Stimulated activated CD4-positive, alpha-beta T cell treated with anti-CD3 and anti-CD28 coated beads, Interleukin-4, amount 100 ng/mL, for 48 hours (primary cell): Measurements from ENCODE around the gene STK24.

Source experiments
- DNase-seq, 2 donors: peaks; one replicate each; pipeline ENCODE4 v3.0.0-alpha.2; 2020; ENCODE audit warnings: low read depth in 2 of 2

The STK24 gene

DNA sequence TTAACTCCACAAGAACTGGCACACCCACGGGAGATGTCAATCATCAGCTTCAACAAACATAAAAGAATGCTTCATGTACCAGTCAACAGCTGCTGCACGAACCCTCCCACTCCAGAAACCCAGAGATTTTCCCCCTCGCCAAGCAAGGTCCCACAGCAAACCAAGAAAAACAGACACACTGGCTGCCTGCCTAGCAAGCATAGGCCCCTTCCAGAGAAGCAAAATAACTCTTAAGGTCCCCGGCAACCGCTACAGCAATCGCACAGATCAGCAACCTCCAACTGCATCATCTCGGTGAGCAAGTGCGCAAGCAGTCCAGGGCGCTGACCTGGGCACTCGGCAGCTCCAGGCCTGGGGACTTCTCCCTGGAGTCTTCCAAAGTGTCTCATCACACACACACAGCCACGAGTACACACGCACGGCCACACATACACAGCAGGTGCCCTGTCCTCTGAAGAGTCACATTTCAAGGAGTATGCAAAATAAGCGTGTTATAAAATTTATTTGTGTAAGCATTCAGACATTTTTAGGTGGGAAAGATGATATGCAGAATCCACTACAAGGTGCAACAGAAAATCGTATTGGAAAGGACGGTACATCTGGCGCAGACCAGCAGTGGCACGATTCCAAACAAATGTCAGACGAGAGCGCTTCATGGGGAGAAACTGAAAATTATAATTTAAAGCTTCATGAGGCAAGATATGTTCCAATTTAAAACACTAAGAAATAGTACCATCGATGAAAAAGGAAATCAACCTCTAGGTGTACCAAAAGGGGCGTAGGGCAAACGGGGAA, 125.0 kb downstream of the STK24 start:
- no peak for DNase-seq

DNA sequence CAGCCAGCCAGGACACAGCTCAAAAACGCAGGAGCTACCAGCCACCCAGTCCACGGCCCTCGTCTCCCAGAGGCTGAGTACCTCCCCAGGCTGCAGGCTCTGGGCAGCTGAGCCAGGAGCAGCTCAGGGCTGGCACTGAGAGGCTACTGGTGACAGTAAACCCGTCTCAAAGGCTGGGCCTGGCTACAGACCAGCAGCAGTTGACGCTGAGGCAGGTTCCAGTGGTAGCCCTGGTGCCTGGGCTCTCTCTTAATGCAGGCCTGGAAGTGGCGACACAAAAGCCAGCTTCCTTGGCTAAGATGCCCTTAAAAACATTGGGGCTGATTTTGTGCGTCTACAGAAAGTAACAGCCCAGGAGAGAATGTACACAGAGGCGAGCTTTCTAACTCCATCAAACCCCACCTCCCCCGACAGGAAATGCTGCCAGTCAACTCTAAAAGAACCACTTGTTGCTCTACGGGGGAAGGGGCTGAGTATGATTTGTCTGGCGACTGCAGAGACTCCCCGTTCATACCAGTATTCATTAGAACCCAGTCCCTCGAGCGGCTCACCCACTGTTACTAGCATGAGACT, 126.3 kb downstream of the STK24 start:
- DNase-seq = no peak

DNA sequence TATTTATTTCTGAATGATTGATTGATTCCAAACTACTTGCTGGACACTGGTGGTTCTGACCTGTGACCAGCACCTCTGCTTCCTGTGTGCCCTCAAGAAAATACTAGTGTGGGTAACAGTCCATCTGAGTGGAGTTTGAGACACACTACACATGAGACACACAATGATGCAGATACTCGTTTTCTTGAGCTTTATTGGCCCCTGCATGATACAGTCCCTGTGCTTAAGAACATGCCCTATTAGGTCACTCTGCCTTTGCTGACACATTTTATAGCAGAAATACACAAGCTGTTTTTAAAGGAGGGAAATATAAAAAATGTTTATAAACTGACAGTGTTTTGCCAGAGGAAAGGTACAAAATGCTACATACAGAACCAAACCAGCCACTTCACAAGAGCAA, 126.9 kb downstream of the STK24 start:
- no peak for DNase-seq

DNA sequence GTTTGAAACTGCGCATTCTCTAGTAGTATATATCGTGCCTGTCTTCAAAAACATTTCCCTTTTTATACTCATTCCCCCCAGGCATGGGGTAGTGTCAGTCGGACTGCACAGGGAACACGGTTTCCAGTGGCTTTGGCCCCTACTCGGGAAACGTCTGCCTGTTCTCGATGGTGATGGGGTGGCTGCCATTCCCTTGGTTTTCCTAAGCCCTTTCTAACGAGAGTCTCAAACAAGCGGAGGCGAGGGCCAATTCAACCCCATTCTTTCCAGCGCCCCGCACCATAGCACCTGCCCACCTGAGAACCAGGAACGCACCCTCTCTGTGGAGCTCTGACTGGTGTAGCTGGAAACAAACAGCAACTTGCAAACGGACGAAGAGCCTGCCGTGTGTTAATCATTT, 127.6 kb downstream of the STK24 start:
- DNase-seq = no peak

DNA sequence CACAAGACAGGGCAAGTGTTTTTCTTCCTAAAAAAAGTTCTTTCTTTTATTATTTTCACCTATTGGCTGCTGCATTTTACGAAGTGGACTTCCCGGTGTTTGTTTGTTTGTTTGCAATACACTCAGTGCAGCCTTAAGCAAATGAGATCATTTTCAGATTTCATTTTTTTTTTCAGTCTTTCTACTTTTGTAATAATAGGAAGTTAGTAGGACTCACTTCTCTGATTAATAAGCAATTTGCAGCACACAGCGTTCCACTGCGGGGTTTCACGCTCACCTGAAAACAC, 128.3 kb downstream of the STK24 start:
- no peak for DNase-seq

DNA sequence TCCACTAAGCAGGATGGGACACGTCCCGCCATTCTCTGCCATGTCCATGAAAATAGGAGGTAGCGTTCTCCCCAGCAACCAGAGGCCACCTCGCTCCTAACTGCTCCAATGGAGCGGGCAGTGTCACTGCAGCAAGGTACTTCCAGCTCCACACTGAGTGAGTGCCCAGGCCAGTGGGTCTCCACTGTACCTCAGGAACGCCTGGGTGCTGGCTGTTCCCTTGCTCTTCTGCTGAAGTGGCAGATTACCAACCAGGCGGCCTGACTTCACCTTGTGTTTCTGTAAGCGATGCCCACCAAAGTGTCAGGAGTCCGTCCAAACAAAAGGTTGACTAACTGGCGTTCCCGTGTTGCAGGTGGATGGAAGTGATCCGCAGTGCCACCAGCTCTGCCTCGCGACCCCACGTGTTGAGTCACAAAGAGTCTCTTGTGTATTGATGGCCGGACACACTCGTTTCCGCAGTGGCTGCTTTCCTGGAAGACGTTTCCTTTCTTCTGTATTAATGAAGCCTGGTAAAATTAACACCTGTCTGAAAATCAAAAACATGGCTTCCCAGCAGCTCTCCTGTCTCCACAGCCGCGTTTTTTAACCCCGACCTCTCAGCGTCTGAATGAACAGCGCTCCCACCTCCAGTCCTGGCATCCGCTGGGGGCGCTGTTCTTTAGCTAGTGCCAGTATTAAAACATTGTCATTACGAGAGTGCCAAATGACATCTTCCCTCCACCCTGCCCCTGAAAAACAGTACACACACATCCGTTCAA, 128.8 kb downstream of the STK24 start:
- DNase-seq = peak in 1 of 2 donors; percentile 34

DNA sequence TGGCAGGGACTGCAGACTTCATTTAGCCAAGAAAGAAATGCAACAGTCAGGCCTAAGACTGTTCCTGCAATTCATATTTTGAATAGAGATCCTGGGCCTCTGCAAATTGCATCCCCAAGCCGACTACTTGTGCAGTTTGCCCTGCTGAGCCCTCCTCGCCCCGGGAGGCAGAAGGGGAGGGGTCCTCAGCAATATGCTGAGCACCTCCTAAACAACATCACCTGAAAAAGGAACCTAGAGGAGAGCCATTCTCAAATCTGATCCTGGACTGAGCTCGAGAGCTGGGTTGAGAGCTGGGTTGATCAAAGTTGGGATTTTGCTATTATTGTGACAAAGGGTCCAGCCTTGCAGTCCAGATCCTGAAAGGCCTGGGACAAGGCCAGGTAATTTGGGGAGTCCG, 129.8 kb downstream of the STK24 start:
- DNase-seq = no peak

DNA sequence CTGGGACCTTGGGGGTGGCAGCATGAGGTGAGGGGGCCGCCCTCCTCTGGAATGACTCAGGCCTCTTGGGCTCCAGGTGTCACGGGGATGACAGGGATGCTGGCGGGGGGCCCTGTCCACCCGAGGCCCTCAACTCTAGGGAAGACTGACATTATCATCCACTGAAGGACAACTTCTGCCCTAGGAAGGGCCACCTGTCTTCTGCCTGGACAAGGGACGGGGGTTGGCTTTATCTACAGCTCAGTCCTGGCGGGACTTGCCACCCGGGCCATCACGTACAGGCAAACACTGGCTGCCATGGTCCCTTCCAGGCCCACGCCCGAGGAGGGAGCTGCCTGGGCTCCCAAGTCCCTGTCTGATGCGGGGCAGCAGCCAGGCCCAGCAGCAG, 130.7 kb downstream of the STK24 start:
- DNase-seq = no peak

DNA sequence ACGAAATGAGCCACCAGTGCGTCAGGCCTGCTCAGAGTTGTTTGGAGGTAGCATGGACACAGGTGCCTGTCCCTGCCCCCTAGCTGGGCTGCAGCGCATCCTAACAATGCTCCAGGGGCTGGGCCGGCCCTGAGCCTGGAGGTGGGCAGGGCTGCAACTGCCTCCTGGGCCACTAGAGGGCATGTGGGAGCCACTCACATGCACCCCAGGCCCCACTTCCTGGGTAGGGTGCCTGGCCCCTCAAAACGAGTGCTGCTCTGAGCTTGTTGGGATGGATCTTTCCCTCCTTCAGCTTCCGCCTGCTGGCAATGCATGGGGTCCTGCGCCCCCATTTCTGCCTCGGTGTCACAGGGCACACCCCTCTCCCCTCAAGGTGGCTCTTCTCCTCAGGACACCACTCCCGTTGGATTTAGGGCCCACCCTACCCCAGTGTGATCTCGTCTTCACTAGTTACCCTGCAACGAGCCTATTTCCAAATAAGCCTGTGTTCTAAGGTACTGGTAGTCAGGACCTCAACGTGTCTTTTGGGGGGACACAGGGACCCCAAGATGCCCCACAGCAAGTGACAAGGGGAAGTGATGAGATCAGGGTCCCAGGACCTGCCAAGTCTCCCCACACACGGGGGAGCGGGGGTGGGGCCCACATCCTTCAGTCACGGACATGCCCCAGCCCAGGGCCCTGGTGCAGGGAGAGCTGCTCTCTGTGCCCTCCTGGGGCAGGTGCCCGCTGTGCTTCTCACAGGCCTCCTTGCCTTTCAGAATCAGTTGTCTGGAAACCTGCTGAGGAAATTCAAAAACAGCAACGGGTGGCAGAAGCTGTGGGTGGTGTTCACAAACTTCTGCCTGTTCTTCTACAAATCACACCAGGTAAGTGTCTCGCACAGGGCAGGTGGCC, 131.3 kb downstream of the STK24 start:
- DNase-seq = peak; percentile 69 to 78

DNA sequence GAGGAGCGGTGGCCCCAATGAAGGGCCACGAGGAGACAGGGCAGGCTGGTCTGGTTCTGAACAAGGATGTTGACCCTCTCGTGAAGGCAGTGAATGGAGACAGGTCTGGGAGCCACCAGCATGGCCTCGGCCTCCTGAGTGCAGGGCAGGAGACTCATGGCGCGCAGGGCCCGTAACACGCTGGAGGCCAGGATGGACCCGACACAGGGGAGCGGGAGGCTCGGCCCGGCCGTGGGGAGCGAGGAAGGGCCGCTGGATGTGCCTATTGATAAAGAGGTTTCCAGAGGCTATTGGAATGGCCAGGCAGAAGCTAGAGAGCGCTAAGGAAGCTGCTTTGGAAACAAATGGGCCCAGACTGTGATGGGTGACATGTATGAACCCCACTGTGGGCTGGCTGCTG, 132.5 kb downstream of the STK24 start:
- DNase-seq = no peak

DNA sequence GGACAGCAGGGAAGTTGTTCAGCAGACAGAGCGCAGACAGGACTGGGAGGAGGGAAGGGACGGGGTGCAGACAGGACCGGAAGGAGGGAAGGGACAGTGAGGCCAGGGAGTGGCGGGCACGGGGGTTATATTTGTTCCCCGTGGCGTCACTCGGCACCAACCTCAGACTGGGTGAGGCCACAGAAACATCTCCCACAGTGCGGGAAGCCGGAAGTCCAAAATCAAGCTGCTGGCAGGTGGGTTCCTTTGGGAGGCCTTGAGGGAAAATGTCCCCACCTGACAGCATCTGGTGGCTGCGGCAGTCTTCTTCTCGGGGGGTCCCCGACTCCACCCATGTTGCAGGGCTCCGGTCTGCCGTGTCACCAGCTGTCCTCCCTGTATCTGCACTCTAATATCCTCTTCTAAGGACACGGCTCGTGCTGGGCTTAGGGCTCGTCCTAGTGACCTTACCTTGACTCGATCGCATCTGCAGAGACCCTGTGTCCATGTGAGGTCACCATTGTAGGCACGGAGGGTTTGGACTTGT, 133.0 kb downstream of the STK24 start:
- DNase-seq = no peak

DNA sequence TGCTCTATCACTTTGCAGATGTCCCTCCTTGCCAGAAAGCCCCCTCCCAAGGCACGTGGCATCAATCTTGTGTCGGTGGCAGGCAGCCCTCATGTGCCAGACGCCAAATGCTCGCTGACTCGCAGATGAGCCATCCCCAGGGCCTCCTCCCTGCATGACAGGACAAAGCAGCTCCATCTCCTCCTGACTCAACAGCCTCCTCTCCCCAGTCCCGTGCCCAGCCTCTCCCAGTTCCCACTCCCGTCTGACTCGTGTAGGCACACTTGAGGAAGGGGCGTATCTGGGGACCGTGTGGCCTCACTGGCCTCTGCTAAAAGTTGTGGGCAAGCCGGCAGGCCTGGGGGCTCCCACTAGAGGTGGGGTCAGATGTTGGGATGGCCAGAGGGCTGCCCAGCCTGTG, 133.6 kb downstream of the STK24 start:
- no peak for DNase-seq

DNA sequence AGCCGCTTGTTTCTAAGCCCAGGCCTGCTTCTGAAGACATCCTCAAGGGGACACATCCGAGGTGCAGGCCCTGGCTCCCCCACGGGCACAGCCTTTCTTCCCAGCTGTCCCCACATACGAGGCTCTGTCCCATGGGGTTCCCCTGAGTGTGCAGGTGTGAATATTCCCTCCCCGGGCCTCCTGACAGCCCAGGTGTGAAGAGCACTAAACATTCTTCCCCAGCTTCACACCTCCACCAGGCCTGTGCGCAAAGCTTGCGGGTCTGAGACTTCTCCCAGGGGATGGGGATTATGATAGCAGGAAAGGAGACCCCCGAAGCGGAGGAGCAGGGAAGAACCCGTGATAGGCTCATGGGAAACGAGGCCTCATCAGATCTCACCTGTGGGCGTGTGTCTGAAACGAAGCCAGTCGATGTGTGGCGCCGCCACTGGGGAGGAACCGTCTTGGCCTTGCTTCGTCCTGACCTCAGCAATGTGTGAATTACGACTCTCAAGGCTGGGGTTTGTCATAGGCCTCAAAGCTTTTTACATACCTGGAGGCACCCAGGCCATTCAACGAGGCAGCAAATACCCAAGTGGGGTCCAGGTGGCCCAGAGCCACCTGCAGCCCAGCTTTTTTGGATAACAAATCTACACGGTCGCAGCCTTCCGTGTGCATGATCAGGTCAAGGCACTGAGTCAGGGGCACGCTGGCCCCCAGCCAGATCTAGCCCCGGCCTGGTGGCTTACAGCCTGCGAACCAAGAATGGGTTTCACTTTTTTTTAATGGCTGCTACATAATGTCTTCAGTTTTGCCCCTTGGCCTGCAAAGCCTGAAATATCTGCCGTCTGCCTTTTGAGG, 134.3 kb downstream of the STK24 start:
- DNase-seq = no peak

DNA sequence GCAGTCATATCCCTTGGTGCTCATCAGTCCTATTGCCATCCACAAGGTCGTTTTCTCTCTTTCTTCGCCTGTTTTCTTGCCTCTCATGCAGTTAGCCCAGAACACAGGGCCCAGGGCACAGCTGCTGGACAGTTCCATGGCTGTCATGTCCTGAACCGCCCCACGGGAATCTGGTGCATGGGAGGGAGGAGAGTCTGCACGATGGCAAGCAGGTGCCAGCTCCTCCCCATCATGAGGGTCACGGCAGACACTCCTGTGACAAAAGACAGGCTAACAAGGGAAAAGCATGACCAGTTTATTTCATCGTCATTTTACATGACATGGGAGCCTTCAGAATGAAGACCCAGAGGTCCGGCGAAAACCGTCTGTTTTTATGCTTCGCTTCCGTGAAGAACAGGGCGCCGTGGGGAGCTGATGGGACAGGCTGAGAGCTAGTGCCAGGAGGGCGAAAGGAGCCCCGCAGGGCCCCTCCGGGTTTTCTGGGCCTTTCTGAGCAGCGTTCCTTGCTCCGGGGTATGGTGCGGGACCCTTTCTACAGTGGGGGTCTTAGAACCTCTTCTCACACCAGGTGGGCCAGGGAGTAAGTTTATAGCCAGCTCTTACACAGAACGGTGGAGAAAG, 135.7 kb downstream of the STK24 start:
- DNase-seq = no peak

DNA sequence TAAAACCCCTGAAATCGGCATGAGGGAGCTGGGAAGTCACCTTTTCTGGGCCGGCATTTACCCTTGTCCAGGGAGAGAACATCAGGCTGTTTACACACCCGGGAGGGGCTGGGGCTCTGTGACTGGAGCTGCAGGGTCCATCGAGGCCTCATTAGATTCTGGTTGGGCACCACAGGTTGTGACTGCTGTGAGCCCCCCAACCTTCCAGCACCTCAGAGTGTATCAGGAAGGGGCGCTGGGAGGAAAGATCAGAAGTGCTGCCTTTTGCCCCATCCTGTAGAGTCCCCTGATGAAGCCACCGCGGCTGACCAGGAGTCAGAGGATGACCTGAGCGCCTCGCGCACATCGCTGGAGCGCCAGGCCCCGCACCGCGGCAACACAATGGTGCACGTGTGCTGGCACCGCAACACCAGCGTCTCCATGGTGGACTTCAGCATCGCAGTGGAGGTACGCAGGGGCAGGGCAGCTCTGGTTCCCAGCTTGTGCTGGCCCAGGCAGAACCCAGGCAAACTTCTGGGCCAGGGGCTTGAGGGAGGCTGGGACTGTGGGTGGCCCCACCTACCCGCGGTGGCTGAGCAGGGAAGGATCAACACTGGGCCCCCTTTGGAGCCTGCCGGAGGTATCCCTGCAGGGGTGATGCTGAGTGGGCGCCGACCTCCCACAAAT, 136.4 kb downstream of the STK24 start:
- no peak for DNase-seq

DNA sequence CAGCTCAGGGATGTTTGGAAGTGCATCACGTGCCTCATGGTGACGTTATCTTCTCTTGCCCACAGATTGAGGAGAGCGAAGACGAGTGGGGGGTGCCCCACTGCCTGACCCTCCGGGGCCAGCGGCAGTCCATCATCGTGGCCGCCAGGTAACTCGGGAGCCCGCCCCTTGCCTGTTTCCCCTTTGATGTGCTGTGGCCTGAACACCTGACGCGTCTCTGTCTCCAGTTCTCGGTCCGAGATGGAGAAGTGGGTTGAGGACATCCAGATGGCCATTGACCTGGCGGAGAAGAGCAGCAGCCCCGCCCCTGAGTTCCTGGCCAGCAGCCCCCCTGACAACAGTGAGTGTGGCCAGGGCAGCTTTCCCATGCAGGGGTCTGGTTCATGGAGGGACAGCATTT, 137.0 kb downstream of the STK24 start:
- no peak for DNase-seq

DNA sequence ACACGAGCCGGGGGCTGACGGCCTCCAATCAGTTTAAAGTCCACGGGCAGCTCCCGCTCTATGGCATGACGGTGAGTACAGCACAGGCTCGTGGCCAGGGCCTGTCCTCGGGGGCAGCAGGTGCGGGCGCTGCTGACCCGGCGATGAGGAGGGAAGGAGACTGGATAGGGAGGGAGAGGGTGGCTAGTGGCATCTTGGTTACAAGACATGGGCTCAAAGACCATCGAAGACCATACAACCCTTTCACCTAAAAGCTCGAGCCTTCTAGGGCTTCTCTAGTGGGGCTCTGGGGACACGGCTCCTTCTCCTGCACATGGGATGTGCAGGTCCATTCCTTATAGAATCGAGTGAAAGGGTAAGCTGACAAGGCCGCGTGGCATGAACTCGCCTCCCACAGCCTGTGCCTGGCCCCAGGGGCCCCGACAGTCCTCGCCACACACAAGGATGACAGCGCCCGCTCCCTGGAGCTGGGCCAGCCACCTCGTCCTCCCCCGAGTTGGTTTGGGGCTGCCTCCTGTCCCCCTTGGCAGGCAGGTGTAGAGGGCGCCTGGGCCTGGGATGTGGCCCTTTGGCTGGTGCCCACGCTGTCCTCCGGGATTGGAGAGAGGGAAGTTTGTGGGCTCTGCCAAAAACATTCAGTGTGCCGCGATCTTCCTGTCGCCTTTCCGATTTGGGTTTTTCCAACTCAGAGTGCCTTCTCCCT, 137.6 kb downstream of the STK24 start:
- no peak for DNase-seq

DNA sequence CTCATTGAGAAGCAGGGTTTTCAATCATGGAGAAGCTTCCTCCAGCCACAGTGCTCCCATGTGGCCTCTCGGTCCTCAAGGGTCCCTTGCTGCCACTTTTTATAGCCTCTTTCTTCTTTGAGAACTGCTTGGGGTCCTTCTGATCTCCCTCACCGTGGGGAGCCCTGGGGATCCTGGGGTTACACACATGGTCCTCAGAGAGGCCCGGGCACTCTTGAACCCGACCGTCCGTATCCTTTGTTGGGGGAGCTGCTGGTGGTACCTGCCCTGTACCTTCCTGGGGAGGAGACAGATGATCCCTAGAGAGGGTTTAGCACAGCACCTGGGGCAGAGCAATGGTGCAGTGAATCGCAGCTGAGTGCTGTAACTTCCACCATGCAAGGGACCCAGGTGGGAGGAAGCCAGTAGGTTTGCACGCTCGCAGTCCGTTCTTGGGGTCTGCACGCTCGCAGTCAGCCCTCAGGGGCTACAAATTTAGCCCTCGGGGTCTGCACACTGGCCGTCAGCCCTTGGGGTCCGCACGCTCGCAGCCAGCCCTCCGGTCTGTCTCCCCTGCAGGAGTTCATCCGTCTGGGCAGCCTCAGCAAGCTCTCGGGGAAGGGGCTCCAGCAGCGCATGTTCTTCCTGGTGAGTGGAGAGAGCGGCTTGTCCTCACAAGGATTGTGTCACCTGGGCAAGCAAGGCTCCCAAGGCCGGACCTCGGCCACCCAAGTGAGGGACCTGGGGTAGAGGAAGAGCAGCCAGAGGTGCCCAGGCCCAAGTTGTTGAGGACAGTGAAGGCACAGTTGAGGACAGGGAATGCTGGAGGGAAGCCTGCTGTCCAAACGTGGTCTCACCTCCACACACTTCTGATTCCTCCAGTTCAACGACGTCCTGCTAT, 138.4 kb downstream of the STK24 start:
- DNase-seq = no peak
